NOMO-1 (cell line): Measurements from ENCODE around the gene GDPD5.
A peak's percentile ranks its signal among the peaks of the same experiment; 100 is the strongest.

Experiments used
- DNase-seq, 2 experiments: peaks; one replicate each; lab custom pipeline; 2025; ENCODE audit not compliant: unreplicated experiment in 2 of 2; lab: John Stamatoyannopoulos, UW

Gene GDPD5

DNA sequence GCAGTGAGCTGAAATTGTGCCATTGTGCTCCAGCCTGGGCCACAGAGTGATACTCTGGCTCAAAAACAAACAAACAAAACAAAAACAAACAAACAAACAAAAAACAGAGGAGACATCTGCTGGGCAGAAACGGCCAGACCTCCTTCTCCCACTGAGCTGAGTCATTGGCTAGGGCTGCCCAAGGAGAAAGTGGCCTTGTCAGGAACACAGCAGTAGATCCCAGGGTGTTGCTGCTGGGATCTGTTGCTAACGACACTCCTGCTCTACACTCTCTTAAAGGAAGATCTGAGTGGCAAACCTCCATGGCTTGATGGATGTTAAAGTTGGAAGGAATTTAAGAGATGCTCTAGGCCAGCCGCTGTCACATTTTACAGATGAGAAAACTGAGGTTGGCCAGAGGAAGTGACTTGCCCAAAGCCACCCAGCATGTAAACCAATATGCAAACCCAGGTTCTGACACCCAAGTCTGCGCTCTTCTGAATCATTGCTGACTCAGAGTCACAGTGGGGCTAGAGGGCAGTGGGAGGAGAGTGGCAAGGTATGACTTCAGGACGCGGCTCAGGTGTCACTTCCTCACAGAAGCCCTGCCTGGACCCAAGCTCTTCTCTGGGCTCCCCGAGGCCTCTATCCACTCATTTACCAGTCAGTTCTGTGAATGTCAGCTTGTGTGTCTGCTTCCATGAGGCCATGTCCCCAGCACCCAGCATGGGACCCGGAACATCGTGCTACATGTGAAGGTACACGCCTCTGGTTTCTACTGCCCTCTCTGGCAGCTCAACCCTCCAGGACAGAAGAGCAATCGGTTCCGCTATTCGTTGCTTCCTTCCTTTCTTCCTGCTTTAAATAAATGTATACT is 11.3 kb upstream of the GDPD5 start:
- peak; percentile 53 to 89 for DNase-seq

DNA sequence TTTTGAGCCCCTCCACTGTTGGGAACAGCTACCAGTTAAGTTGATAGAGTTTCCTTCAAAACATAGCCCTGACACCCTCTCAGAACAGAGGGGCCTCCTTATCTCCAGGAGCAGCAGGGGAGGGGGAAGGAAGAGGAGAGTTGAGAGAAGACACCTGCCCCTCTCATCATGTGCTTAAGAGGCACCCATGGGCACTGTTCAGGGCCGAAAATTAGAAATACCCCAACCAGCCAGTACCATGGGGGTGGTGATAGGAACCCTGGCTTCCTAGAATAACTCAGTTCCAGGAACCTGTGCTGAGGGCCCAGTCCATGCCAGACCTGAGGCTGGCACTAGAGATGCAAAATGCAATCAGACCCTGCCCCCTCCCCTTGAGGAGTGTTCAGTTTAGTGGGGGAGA is 9.3 kb upstream of the GDPD5 start:
- DNase-seq: no peak

DNA sequence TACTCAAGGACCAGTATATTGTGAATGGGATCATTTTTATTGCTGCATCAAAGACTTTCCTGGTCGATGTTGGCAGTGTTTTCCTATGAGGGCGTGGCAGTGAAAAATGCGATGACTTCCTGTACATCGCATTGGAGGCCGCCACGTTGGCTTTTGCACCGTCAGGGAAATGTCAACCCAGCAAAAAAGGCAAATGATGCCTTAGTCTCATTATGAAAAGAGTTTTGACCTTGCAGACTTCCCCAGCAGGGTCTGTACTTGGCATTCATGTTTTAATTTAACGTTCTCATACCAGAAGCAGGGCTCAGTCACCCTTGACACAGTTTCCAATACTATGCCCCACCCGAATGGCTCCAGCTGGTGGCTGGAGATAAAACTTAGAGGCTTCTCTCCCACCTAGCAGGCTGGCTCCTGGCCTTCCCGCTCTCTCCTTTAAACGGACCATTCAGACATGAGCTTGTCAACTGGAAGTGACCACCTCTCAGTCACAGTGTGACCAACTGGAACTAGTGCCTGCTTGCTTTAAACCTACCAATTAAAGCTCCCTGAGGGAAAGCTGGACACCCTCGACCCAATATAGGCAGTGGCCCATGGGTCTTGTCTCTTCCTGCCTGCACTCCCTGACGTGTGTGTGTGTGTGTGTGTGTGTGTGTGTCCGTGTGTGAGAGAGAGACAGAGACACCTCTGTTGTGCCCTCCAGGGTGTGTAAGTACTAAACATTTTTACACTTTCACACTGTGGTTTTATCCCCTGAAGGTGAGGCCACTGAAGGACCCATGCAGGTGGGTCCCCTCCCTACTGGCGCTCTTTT is 8.7 kb upstream of the GDPD5 start:
- no peak for DNase-seq

DNA sequence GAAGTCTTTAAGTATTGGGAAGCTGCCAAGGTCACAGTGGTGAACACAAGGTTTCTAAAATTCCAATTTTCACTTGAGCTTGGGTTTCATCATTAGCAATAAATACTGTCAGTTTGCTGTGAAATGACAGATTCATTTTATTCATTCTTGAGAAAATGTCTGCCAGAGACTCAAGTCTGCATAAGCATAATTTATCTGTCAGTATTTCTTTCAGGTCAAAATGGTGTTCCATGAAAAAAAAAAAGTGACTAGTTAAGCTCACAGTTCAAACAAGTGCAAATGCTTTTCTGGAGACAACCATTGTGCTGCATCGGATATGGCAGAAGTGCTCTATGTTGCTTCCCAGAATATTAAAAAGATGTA is 8.1 kb upstream of the GDPD5 start:
- DNase-seq: no peak

DNA sequence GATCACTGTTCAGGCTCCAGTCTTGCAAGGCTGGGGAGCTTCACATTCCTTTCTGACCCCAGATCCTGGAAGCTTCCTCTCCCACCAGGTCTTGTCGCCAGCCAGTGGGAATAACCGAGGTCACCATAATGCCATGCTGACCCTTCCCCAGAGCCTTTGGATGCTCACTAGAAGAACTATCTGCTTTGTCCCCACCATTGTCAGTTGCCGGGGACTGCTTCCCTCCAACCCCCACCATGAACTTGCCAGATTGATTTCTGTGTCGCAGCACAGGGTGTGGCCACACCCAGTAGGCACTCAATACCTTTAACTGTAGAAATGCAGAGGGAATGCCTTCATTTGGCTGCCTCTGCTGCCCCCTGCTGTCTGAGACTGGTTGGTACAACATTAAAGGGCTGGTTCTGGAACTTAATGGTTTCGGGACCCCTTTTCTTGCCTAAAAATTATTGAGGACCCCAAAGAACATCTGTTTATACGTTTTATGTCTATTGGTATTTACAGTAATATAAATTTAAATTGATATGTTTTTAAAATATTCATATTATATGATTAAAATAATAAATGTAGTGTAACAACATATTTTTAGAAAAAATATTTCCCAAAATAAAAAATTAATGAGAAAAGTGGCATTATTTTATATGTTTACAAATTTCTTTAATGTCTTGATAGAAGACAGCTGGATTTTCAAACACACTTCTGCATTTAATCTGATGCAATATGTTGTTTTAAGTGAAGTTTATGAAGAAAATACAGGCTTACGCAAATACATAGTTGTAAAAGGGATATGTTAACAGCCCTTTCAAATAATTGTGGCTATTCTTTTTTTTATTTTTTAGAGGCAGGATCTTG is 6.7 kb upstream of the GDPD5 start:
- DNase-seq: peak; percentile 67 to 76

DNA sequence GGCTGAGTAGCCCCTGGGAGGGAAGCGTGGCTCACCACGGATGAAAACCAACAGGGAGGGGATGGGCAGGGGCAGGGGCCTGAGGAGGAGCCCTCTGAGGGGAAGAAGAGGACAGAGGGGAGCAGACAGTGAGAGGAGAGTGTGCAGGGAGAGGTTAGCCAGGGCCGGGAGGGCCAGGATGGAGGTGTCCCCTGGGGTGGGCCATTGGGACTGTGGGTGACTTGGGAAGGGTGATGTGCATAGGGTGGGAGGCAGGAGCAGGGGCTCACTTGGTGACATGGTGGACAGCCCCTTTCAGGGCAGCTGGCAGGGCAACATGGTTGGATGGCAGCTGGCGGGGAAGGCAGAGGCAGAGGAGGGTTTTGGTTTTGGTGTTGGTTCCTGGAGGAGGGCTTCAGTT is 5.6 kb upstream of the GDPD5 start:
- DNase-seq: no peak

DNA sequence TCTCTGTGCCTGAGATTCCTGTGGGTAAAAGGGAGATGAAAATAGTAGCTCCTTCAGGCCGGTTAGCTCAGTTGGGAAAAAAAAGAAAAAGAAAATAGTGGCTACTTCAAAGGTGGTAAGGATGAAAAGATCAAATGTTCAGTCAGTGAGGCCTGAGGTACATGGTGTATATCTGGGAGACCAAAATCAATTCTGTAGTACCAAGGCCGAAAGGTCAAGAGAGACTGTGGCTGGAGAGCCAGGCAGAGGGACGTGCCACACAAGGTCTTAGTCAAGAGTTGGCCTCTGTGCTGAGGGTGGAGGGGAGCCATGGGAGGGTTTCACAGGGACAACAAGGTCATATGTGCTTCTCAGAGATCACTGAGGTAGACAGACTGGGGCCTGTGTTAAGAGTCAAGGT is 4.8 kb upstream of the GDPD5 start:
- DNase-seq: no peak

DNA sequence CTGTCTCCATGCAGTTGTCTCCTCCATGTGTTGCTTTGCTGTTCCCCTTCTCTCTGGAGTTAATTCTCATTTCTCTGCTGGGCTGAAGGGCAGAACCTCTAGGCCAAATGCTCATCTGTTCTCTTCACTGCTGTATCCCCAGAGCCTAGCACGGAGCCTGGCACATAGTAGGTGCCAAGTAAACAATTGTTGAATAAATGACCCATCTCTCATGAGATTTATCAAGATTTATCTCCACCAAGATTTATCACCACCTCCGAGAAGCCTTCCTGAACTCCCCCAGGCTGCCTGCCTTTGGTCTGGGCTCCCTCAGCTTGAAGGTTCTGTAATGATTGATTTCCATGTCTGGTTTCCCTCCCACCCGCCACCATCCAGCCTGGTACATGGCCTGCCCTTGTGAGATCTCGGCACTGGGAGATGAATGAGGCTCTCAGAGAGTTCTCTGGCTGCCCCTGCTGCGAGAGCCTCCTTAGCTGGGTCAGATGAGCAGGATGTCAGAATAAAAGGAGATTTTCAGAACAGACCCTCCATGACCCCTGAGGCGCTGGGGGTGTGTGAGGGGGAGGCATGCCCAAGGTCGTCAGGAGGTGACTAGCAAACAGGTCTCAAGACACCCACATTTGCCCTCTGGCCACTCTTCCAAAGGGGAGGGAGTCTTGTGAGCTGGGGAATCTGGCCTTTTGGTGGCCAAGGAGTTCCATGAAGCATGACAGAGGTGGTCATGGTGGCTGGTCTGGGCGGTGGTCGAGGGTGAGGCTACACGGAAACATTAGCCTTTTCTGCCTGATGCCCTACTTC is 2.4 kb upstream of the GDPD5 start:
- DNase-seq: no peak

DNA sequence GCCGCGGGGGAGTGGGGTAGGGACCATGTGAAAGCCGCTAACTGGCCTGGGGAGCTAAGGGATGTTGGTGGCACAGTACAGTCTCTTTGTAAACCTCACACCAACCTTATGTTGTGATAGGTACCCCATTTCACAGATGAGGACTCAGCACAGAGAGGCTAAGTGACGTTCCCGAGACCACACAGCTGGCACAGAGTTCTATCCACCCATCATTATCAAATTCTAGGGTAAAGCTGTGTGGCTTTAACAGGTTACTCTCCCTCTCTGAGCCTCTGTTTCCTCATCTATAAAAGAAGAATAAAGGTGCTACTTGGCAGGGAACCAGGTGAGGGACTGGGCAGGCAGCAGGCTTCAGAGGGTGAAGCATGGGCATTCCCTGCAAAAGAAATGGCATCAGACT is 1.4 kb upstream of the GDPD5 start:
- no peak for DNase-seq

DNA sequence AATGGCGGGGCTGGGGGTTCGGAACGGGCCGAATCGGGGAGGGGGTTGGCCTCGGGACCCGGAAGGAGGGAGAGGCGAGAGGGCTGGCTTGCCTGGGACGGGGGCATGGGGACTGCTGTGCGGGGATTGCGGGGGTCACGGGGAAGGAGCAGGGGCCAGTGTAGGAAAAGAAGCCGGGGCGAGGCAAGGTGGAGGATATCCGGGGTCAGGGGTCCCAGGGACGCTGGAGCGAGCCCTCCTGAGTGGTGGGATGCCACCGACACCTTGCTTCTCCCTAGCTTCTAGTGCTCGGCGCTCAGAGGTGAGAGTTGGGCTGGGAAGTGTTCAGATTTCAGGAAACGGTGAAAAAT is 426 bp upstream of the GDPD5 start:
- DNase-seq: no peak

DNA sequence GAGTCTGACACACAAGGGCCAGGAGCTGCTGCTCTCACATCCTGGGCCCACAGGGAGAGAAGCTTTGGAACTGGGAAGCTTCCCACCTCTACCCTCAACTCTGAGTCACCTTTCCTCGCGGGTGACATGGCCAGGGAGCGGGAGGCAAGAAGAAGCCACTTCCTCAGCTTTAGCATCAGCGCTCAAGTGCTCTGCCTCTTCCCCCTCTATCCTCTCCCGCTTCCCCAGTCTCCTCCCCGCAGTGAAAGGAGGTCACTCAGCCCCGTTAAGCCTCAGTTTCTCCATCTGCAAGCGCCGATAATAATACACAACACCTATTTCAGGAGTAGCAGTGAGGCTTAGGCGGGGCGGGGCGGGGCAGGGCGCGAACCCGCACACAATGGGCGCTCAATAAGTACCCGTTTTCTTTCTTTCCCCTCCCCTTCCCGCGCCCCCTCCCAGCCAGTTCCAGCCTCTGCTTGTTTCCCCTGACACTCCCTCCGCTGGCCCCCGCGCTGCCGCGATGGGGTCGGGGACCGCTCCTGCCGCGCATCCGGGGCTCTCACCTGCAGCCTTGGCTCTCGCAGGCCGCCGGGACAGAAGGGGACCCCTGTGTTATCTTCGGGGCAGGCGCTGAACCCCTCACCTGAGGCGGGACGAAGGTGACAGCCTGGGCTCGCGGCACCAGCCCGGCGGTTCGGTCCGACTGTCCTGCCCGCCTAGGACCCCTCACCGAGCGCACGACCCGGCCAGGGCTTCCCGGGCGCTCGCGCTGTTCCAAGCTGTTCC is 892 bp downstream of the GDPD5 start:
- peak in 1 of 2 experiments; percentile 10 for DNase-seq

DNA sequence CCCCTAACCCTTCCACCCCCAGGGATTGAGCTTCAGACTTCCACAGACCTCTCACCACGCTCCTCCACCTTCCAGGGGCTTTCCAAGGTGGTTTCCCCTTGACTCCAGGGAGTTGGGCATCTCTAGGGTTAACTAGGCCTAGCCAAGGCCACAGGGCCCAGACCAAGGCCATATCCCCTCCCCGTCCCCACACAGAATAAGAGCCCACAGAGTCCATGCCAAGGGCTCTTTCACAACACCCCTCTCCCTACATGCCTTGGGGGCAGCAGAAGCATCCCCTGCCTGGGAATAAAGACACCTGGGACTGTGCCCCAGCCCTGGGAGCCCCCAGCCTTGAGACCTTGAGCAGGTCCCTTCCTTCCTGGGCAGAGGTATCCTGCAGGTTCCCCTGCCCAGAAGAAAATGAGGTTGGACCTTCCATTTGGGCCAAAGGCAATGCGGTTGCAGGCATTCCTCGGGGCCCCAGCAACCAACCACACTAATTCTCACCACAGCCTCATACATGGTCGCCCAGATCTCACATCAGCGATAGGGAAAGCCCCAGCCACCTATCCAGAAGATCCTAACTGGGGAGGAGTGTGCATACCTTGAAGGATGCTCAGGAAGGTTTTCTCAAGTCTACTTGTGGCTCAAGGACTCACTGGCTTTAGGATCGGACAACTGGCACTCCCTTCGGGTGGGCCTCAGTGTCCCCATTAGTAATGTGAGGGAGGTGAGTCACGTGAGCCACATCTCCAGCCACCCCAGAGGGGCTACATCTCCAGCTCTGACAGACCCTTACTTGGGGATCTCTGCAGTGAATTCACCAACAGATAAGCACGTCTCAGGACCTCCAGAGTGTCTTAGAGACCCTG is 1.7 kb downstream of the GDPD5 start:
- DNase-seq: no peak

DNA sequence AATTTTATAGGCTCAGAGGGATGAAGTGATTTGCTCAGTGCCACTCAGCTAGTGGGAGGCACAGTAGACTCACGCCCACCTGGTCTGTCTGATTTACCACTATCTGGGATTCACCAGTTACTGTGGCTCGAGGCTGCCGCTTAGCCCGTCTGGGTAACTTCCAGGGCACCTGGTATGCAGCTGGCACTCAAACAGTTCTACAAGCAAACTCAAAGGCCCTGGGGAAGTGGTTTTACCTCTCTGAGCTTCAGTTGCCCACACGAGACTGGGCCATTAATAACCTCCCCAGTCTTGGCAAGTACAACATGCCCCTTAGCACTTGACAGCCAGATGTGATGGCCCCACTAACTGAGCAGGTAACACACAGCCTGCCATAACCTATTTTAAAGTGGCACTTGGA is 2.6 kb downstream of the GDPD5 start:
- no peak for DNase-seq

DNA sequence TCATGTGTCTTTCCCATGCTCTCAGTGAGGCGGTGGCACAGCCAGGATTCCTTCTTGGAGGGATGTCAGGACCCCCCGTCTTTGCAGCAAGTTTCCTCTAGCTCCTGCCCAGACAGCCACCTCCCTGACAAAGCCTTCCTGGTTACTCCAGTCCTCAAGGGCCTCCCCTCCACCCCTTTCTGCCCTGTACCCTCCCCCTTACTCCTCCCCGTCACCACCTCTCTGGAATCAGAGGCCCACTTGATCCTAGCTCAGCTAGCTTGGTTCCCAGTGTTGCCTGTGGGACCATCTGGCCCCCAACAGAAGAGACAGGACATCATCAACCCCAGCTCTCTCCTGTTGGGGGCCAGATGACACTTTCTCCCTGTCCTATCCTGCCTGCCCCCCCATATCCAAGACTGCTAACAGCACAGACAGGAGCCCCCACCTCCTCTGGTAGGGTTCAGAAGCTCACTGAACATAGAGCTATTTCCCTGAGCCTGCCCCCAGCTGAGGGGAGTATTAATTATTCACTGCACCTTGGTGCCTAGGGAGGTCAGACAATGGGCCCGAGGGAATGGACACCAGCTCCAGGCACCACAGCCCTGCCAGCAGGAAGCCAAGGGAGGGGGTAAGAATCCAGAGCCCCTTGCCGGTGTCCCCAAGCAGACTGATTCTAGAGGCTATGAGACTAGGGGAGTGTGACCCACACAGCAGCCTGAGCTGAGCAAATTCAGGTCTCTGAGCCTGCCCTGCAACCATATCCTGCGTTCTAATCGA is 3.3 kb downstream of the GDPD5 start:
- DNase-seq: no peak

DNA sequence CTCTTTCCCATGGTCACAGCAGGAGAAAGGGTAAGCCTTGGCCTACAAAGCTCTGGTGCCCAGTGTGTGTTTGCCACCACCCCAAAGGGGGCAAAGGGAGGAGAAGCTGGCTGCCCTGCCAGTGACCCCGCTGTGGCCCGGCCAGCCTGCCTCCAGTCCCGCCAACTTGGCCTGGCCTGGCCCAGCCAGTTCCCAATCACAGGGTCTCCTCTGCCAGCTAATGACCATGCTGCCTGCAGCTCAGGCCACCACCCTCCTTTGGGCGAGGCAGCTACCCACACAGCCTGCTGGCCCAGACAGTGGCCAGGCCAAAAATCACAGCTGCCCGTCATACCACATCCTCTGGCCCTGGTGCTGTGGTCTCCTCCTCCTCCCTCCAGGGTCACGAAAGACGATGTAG is 5.1 kb downstream of the GDPD5 start:
- DNase-seq: no peak

DNA sequence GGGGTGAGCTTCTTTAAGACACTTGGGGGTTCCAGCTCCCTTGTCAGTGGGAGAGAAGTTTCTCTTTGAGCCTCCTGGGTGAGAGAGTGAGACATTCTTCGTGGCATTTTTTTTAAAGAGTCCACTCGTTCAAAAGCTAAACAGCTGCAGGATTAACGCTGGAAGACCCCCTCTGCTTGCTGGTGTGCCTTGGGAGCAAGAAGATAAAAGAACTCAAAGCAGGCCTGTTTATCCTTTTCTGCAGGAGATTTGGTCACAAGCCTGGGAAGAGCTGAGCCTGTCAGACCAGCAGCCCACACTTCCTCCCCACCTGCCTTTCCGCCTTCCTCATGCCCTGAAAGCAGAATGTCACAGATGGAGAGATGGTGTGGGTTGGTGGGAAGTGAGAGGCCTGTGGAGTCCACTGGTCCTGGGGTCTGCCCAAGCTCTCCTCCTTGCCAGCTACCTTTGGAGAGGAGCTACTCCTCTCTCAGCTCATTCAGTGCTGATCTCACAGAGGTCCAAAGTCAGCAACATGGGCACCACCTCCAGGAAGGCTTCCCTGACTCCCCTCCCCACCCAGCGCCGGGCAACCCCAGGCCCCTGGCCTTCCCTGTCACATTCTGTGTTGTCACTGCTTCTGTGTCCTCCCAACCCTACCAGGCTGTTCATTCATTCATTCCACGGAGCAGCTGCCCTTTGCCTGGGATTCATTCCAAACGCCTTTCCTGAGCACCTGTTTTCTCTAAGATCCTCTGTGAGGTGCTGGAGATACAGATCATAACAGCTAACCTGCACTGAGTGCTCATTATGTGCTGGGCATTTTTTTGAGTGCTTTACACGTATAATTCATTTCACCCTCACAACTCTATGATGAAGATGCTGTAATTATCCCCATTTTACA is 6.7 kb downstream of the GDPD5 start:
- DNase-seq: no peak

DNA sequence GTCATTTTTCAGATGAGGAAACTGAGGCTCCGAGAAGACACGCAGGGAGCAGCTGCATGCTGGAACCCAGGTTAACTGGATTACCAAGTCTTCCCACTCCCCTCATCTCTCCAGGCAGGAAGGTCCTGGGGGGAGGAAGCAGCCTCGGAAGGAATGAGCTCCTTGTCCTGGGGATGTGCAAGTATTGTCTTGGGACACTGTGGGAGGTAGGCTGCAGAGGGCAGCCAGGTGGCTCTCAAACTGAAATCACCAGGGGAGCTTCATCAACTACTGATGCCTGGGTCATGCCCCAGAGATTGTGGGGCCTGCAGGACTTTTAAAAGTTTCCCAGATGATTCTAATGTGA is 7.6 kb downstream of the GDPD5 start:
- no peak for DNase-seq
